ENCODE data around the gene MRS2. TPM values are rescaled to one million over a fixed set of nuclear protein-coding genes. Genes with fewer than 3 reads are reported as not detected.

The MRS2 gene
- total and polyA plus RNA-seq, 9 of the 15 experiments (the other 6 are each of a cell fraction or from before 2014, with no cell fraction given) = 14.6 to 57.9 (median 48.1) TPM

DNA sequence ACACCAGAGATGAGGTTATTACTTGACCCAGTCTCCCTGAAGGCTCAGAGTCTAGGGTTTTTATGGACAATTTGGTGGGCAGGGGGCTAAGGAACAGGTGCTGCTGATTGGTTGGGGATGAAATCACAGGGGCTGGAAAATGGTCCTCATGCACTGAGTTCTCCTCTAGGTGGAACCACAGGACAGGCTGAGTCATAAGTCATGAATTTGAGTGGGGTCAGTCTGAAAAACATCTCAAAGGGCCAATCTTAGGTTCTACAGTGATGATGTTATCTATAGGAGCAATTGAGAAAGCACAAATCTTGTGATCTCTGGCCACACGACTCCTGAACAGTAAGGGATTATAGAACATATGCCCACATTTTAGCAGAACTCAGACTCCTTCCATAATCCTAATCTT lies 5.9 kb upstream of the MRS2 start:
- ChIA-PET POLR2A (no interaction called here), CTCF (ENCODE audit: low intra/inter-chr PET ratio) (no interaction called here)
- peak; percentile 16; the same call in 1 of the 2 replicates for TF ChIP-seq JUND (IDR thresholded peaks at IDR 0.05; ENCODE audit: borderline replicate concordance, low read depth, low read length)
- no peak for TF ChIP-seq JUND (tag; IDR thresholded peaks at IDR 0.05; ENCODE audit: borderline replicate concordance, low read depth, low read length)
- TF ChIP-seq TRIM24 (IDR thresholded peaks at IDR 0.05) = 0 out of 4 replicates have a peak, but pooled peaks of 1 of the 2 experiments have one; percentile 22
- TF ChIP-seq, protein P1, sequence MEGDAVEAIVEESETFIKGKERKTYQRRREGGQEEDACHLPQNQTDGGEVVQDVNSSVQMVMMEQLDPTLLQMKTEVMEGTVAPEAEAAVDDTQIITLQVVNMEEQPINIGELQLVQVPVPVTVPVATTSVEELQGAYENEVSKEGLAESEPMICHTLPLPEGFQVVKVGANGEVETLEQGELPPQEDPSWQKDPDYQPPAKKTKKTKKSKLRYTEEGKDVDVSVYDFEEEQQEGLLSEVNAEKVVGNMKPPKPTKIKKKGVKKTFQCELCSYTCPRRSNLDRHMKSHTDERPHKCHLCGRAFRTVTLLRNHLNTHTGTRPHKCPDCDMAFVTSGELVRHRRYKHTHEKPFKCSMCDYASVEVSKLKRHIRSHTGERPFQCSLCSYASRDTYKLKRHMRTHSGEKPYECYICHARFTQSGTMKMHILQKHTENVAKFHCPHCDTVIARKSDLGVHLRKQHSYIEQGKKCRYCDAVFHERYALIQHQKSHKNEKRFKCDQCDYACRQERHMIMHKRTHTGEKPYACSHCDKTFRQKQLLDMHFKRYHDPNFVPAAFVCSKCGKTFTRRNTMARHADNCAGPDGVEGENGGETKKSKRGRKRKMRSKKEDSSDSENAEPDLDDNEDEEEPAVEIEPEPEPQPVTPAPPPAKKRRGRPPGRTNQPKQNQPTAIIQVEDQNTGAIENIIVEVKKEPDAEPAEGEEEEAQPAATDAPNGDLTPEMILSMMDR (IDR thresholded peaks at IDR 0.05 in 2 of 3, conservative IDR thresholded peaks at IDR 0.05 in 1 of 3; ENCODE audit: insufficient read depth in 2 of 3, low read depth in 1 of 3, low read length in 3 of 3) = peak in 1 of 3 experiments; percentile 31; a peak in 1 of 6 replicates
- TF ChIP-seq CBX3 (IDR thresholded peaks at IDR 0.05; ENCODE audit: borderline replicate concordance in 1 of 2, low read length in 2 of 2) = peak in 1 of 2 experiments; percentile 88; a peak in 1 of 3 replicates
- TF ChIP-seq MECOM (CRISPR knock-in tag; IDR thresholded peaks at IDR 0.05) = no peak
- Histone ChIP-seq H2AFZ (ENCODE audit: low read depth, low read length) (no peak overlapping the region), H4K20me1 (replicated peaks; ENCODE audit: control insufficient read depth, insufficient read depth, low read length) (no peaks in the 10 kb centered on the region), H3K9ac (ENCODE audit: insufficient read depth in 1 of 2, low read depth in 2 of 2, low read length in 2 of 2) (no peak overlapping the region), H3K9me1 (ENCODE audit: control insufficient read depth, insufficient read depth, low read length) (no peaks in the 10 kb centered on the region), H3K9me3 (replicated peaks; ENCODE audit: control insufficient read depth, insufficient read depth, low read depth, low read length) (peaks cover 8% of the 10 kb centered on the region; the same call in 1 of the 2 replicates), H3K4me1 (replicated peaks in 1 of 2; ENCODE audit: control insufficient read depth in 2 of 2, insufficient read depth in 2 of 2, low read length in 2 of 2) (peaks cover 5 to 15% of the 10 kb centered on the region in 2 experiments; a peak in 4 of 5 replicates), H3K4me3 (no peak overlapping the region), H3K27me3 (ENCODE audit: control insufficient read depth in 2 of 2, insufficient read depth in 2 of 2, low read length in 2 of 2) (no peaks in the 10 kb centered on the region), H3K27ac (ENCODE audit: extremely low read depth, low read depth, low read length) (no peak overlapping the region), H3K36me3 (ENCODE audit: control insufficient read depth, insufficient read depth, low read length) (no peaks in the 10 kb centered on the region), H3K4me2 (ENCODE audit: insufficient read depth, low read length) (no peak overlapping the region), H3K79me2 (ENCODE audit: control insufficient read depth, insufficient read depth, low read length) (no peaks in the 10 kb centered on the region)
- no TSS peak for BruUV-seq (replicated peaks)
- FAIRE-seq = no peak
- intact Hi-C loops (cut with micrococcal nuclease) (no loop called here), in situ Hi-C loops (cut with MboI) (no loop called here)
- 5% methylated on average over 1 of the region's 1 CpG for WGBS (ENCODE audit: insufficient coverage, low coverage, missing lambda C conversion rate)
- no peak for ATAC-seq
- no peak for DNase-seq (ENCODE audit: extremely low read depth in 1 of 4, low spot score in 3 of 4)

Data from K562 (cell line).